NCI-H2196 treated with DMSO at 0.1 percent for 48 hours (cell line): Measurements from ENCODE around the gene ESCO1.

Source experiments
- DNase-seq: peaks from one replicate; lab custom pipeline; 2025; ENCODE audit not compliant: unreplicated experiment; lab: John Stamatoyannopoulos, UW

ESCO1 gene

DNA sequence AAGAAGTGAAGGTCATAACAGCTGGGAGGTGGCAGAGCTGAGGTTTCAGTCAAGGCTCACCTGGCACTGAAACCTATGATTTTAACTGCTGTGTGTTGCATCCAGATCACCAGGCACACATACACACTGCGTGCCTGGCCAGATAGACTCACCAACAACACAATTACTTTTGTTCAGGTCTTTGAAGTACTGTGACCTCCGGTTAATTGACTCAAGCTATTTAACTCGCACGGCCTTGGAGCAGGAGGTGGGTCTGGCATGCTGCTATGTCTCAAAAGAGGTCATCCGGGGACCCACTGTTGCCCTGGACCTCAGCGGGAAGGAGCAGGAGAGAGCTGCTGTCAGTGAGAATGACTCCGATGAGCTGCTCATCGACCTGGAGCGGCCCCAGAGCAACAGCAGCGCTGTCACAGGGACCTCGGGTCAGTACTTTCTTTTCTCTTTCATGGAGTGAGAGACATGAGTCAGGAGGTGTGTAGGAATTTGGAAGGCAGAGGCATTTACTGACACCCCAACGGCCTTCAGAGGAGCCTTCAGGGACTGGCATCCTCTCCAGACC, 104.1 kb downstream of the ESCO1 start:
- no peak for DNase-seq

DNA sequence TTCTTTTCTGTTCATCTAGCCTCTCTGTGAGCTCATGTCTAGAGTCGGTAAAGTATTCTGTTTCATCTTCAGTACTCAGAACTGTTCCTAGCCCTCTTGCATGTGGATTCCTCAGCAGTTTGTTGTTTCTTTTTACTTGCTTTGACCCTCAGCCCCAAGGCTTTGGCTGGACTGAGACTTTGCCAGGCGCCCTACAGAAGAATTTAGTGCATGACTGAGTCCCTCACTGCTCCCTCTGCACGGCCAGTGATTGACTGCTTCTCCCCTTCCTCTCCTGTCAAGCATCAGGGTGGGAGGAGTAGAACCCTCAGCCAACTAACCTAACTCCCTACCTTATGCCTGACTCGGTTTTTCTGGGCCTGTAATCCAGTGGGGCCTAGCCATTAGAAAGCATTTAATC, 109.8 kb downstream of the ESCO1 start:
- no peak for DNase-seq

DNA sequence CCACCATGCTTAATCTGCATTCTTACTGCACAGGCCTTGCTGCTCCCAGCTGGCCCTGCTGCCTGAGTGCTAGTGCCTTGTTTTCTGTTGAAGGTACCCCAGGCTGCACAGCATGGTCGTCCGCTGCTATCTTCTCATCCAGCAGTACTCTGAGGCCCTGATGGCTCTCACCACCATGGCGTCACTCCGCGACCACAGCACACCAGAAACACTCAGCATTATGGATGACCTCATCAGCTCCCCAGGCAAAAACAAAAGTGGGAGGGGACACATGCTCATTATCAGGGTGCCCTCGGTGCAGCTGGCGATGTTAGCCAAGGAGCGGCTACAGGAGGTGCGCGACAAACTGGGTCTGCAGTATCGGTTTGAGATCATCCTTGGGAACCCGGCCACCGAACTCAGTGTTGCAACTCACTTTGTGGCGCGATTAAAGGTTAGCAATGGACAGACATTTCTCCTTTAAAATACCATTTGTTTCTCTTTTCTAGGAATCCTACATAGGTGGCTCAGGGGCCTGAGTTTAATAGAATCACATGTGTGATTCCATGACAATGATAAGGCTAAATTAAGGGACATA, 110.5 kb downstream of the ESCO1 start:
- no peak for DNase-seq

DNA sequence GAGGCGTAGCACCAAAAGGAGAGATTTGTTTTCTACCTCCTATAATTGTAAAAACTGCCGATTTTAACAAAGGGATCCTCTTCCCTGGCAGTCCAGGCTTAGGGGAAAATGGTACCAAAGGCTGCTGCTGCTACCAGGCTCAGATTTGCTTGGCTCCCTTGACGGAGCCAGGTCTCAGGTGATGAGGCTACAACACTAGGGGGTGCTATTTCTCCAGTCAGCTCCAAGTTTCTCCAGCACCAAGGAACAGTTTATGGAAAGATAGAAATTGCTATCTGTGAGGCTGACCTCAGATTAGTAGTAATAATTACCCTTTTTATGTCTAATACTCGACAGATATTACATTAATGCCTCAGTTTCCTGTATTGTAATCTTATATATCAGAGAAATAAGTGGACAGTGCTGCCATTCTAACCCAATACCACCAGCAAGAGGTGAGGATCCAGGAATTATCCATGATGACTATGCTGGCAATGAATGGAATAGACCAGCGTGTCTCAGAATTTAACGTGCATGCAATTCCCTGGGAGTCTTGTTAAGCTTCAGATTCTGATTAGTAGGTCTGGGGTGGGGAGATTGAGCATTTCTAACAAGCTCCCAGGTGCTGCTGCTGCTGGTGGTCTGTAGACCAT, 111.3 kb downstream of the ESCO1 start:
- DNase-seq: peak; percentile 16

DNA sequence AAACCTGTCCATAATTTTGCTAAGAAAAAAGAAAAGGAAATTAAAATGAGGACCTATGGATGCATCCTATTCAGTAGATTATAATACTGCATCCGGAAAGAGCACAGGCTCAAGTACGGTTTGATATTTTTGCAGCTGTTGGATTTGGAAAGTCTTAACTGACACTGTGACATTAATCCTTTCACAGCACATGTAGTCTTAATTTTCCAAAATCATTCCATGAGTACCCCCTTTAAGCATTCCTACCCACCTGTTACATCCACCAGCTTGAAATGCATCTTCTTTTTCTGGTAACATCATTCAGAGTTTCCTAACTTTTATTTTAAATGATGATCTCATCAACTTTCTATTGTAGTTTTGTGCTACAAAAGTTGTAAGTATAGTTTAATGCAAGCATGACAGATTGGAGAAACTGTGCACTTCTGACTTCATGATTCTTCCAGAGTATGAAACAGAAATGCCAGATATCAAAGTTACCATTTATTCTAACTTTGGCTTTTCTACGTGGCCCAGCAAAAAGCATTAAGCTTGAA, 113.5 kb downstream of the ESCO1 start:
- no peak for DNase-seq

DNA sequence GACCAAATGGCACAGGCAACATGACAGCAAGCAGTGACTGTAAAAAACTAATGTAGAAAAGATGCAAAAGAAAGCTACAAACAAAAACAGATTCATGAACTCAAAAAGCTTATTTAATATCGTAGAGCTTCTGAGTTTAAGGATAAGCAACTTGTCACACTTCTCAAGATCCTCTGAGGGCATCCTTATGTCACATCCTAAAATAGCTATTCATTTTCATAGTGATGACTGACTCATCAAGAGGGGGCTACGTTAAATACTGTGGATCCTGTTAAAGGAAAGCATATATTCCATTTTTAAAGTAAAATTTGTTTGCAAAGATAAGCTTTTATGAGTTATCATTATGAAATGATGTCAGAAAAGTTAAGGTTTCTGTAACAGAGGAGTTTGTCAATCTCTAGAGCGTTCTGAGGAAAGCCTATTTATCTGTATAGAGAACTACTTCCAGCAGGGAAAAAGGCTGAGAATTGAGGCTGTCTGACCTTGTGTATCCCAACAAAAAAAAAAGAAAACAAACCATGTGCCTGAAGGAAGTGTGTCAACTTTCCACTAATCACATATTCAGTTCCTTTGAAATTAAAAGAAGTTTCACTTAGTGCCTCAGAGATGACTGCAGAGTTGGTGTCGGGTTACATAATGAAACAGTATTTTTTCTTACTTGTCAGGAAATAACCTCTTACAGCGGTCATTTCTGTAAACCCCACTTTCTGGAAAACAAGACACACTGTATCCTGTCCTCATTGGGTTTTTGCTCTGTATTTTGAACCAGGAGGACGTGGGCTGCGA, 115.5 kb downstream of the ESCO1 start:
- DNase-seq: no peak

DNA sequence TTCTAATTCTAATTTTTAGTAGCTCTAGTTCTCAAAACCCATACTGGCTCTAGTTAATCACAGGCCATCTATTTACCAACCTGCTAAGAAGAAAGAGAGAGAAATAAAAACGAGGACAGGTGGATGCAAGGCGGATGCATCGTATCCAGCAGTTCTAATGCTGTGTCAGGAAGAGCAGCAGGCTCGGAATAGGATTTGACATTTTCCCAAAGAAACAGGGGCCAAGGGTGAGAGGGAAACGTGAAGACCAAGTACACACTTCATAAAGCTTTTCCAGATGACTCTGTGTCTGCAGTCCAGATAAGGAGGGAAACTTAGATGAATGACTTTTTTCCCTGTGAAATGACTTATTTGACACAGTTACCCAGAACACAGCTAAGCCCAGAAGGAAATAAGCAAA, 117.5 kb downstream of the ESCO1 start:
- DNase-seq: no peak

DNA sequence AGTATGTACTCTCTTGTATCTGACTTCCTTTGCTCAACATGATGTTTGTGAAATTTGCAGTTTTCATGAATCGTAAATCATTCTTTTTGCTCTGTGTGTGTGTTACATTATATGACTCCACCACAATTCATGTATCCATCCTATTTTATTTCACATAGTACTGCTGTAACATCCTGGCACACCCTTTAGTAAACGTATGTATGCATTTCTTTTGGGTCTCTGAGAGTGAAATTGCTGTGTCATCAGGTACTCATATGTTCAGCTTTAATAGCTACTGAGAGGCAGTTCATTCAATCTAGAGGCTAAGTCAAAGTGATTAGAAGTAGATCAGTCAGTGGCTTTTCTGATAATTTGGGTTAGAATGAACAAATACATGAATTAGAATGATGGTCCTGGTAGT, 118.8 kb downstream of the ESCO1 start:
- no peak for DNase-seq

DNA sequence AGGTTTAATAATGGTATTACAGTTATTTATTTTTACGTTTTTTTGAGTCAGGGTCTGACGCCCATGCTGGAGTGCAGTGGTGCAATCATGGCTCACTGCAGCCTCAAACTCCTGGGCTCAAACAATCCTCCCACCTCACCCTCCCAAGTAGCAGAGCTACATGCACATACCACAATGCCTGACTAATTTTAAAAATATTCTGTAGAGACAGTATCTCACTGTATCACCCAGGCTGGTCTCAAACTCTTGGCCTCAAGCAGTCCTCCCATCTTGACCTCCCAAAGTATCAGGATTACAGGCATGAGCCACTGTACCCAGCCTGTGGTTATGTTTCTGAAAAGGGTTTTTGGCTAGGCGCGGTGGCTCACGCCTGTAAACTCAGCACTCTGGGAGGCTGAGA, 120.8 kb downstream of the ESCO1 start:
- no peak for DNase-seq
